PC-3 (cell line): ENCODE measurements around the gene LDLR. TPM values are rescaled to one million over a fixed set of nuclear protein-coding genes. Genes with fewer than 3 reads are reported as not detected.

Source experiments
- ATAC-seq: fragments of 200-7000 bp; cut with Tn5 transposase; 2 replicates; pipeline ENCODE4 v1.9.1; 2020; ENCODE audit warnings: mild to moderate bottlenecking, moderate library complexity
- BruUV-seq: library from RNA; stranded (reverse); fragments of 400-500 nt; replicated peaks from 2 replicates; lab custom pipeline; 2021; lab: Mats Ljungman, UMichigan
- CTCF ChIA-PET: fragments of 300-600 bp; sonication (Branson Sonifier 250); formaldehyde crosslinking; loops from one replicate; lab custom pipeline; 2022; ENCODE audit warnings: antibody characterized with exemption; lab: Charles Lee
- POLR2A ChIA-PET: fragments of 300-600 bp; sonication (Branson Sonifier 250); formaldehyde crosslinking; loops from one replicate; lab custom pipeline; 2022; ENCODE audit warnings: antibody characterized with exemption; ENCODE audit not compliant: unreplicated experiment; lab: Charles Lee
- DNase-seq: peaks from one replicate; pipeline ENCODE4 v3.0.0-alpha.2; 2015
- H2AFZ ChIP-seq: fragments of 300-600 bp; sonication (generic); 2 replicates; pipeline ENCODE4 v1.6.0; 2016; ENCODE audit warnings: antibody characterized with exemption, low read length
- H3F3A ChIP-seq: fragments of 300-600 bp; sonication (generic); one replicate; pipeline ENCODE4 v1.6.0; 2017; ENCODE audit warnings: antibody characterized with exemption, low read length, control low read depth, mild to moderate bottlenecking; ENCODE audit not compliant: unreplicated experiment
- H3K27ac ChIP-seq: fragments of 300-600 bp; sonication (generic); 2 replicates; pipeline ENCODE4 v1.5.1; 2016; ENCODE audit warnings: mild to moderate bottlenecking, low read length
- H3K27me3 ChIP-seq: fragments of 300-600 bp; sonication (generic); 2 replicates; pipeline ENCODE4 v1.6.1; 2016; ENCODE audit warnings: low read length, mixed read lengths
- H3K36me3 ChIP-seq: fragments of 300-600 bp; sonication (generic); 2 replicates; pipeline ENCODE4 v1.6.1; 2016; ENCODE audit warnings: low read depth, mixed run types, low read length, mixed read lengths
- H3K4me1 ChIP-seq: fragments of 300-600 bp; sonication (generic); 2 replicates; pipeline ENCODE4 v1.5.1; 2016; ENCODE audit warnings: low read length; ENCODE audit not compliant: insufficient read depth
- H3K4me2 ChIP-seq: fragments of 300-600 bp; sonication (generic); 2 replicates; pipeline ENCODE4 v1.6.0; 2016; ENCODE audit warnings: low read length
- H3K4me3 ChIP-seq: fragments of 300-600 bp; sonication (generic); 2 replicates; pipeline ENCODE4 v1.5.1; 2016; ENCODE audit warnings: mild to moderate bottlenecking, low read length, mixed read lengths
- H3K79me2 ChIP-seq: fragments of 300-600 bp; sonication (generic); 2 replicates; pipeline ENCODE4 v1.6.1; 2017; ENCODE audit warnings: low read length, mixed read lengths
- H3K9ac ChIP-seq: fragments of 300-600 bp; sonication (generic); 2 replicates; pipeline ENCODE4 v1.6.0; 2016; ENCODE audit warnings: mild to moderate bottlenecking, low read length
- H3K9me2 ChIP-seq: fragments of 300-600 bp; sonication (generic); replicated peaks from 2 replicates; pipeline ENCODE4 v1.6.1; 2016; ENCODE audit warnings: mixed run types, low read length, mixed read lengths
- H3K9me3 ChIP-seq: fragments of 300-600 bp; sonication (generic); 2 replicates; pipeline ENCODE4 v1.6.1; 2016; ENCODE audit warnings: low read length, mixed read lengths
- H4K20me1 ChIP-seq: fragments of 300-600 bp; sonication (generic); 2 replicates; pipeline ENCODE4 v1.6.1; 2016; ENCODE audit warnings: low read length, mixed read lengths
- CTCF ChIP-seq: fragments of 300-600 bp; sonication (generic); conservative IDR thresholded peaks from 2 replicates; pipeline ENCODE4 v1.5.1; 2017; ENCODE audit warnings: antibody characterized with exemption, low read depth, mild to moderate bottlenecking, low read length
- EZH2 ChIP-seq: fragments of 300-600 bp; sonication (generic); IDR thresholded peaks from one replicate; pipeline ENCODE4 v1.6.1; 2017; ENCODE audit warnings: antibody characterized with exemption, mild to moderate bottlenecking, low read length; ENCODE audit not compliant: unreplicated experiment
- EZH2phosphoT487 ChIP-seq: fragments of 300-600 bp; sonication (generic); IDR thresholded peaks from 2 replicates; pipeline ENCODE4 v1.6.1; 2018; ENCODE audit warnings: mild to moderate bottlenecking, antibody characterized with exemption, low read length, borderline replicate concordance
- intact Hi-C: fragments of 100-400 bp; cut with micrococcal nuclease; formaldehyde crosslinking; loops from 2 replicates; pipeline ENCODE4 v1.9.0; 2023
- total RNA-seq: library from RNA; depleted of rRNA; stranded (reverse); fragments of >200 nt; gene quantifications from 2 replicates; pipeline ENCODE4 v1.2.3, GENCODE V29; 2014

Gene LDLR
- total RNA-seq, 1 experiment from 2014 or later: 302 TPM

- no peak for DNase-seq
- Histone ChIP-seq H3K4me2 (no peak overlapping the region), H3K4me3 (no peak overlapping the region), H3K9ac (no peak overlapping the region), H3K9me3 (no peaks in the 10 kb centered on the region), H4K20me1 (peaks cover 69% of the 10 kb centered on the region), H3K27me3 (no peaks in the 10 kb centered on the region), H3F3A (peaks cover 15% of the 10 kb centered on the region), H2AFZ (no peak overlapping the region), H3K27ac (no peak overlapping the region), H3K36me3 (peaks cover 72% of the 10 kb centered on the region), H3K9me2 (no peaks in the 10 kb centered on the region), H3K4me1 (peaks cover 24% of the 10 kb centered on the region), H3K79me2 (peaks cover 76% of the 10 kb centered on the region)
- no TSS peak for BruUV-seq
- intact Hi-C loops: no loop called here
- ChIA-PET CTCF (no interaction called here), POLR2A (no interaction called here)
- TF ChIP-seq EZH2: no peak
- ATAC-seq: no peak
Observed at GRCh38 chr19:11098861-11099260, 9.6 kb downstream of the LDLR start.

GRCh38 chr19:11100049-11100448 lies 10.8 kb downstream of the LDLR start:
- Histone ChIP-seq H3K9me2 (no peaks in the 10 kb centered on the region), H3K4me2 (no peak overlapping the region), H3K9ac (no peak overlapping the region), H3K79me2 (peaks cover 74% of the 10 kb centered on the region), H3K27me3 (no peaks in the 10 kb centered on the region), H3F3A (peaks cover 11% of the 10 kb centered on the region), H3K36me3 (peaks cover 77% of the 10 kb centered on the region), H4K20me1 (peaks cover 78% of the 10 kb centered on the region), H3K27ac (no peak overlapping the region), H3K4me1 (peaks cover 15% of the 10 kb centered on the region), H2AFZ (no peak overlapping the region), H3K9me3 (no peaks in the 10 kb centered on the region), H3K4me3 (no peak overlapping the region)
- POLR2A ChIA-PET: no interaction called here
- no TSS peak for BruUV-seq
- ATAC-seq (no peak), DNase-seq (no peak)
- CTCF ChIA-PET: no interaction called here
- no peak for TF ChIP-seq CTCF
- TF ChIP-seq EZH2: no peak
- intact Hi-C loops: no loop called here

- CTCF ChIA-PET: no interaction called here
- H3K9ac ChIP-seq: no peak overlapping the region
- peaks cover 6% of the 10 kb centered on the region for H3K4me1 ChIP-seq
- peaks cover 79% of the 10 kb centered on the region for H4K20me1 ChIP-seq
- H3K27ac ChIP-seq: no peak overlapping the region
- no peaks in the 10 kb centered on the region for H3K27me3 ChIP-seq
- H3K4me2 ChIP-seq: no peak overlapping the region
- no peak for ATAC-seq
- no peaks in the 10 kb centered on the region for H3K9me3 ChIP-seq
- POLR2A ChIA-PET: interaction anchor here (0.6 kb wide), 1 partner anchor 11 kb away, joined by 9 read pairs; no protein-coding TSS in a partner anchor
- no peak overlapping the region for H3K4me3 ChIP-seq
- no TSS peak for BruUV-seq
- H2AFZ ChIP-seq: no peak overlapping the region
- no peaks in the 10 kb centered on the region for H3K9me2 ChIP-seq
- no peak for DNase-seq
- H3K36me3 ChIP-seq: peaks cover 80% of the 10 kb centered on the region
- H3K79me2 ChIP-seq: peaks cover 67% of the 10 kb centered on the region
- no peak for TF ChIP-seq CTCF
- no peak for TF ChIP-seq EZH2phosphoT487
- TF ChIP-seq EZH2: no peak
- intact Hi-C loops: no loop called here
- peaks cover 6% of the 10 kb centered on the region for H3F3A ChIP-seq
Observed at GRCh38 chr19:11101057-11101456, 11.8 kb downstream of the LDLR start.
